Daoy (cell line): Measurements from ENCODE around the gene ZNF766. TPM values are rescaled to one million over a fixed set of nuclear protein-coding genes. Genes with fewer than 3 reads are reported as not detected.
"Not testable (repeated sequence)": the region's sequence is repeated elsewhere in the genome, so short reads cannot be mapped to it uniquely, and the experiment has no call there.

Experiments used
- DNase-seq: peaks from one replicate; pipeline ENCODE4 v3.0.0-alpha.2; 2015; ENCODE audit warnings: low read depth
- total RNA-seq: library from RNA; depleted of rRNA; stranded (reverse); fragments of >200 nt; shearing (Covaris generic); gene quantifications from 2 replicates; pipeline ENCODE4 v1.2.3, GENCODE V29; 2014; rRNA removed

ZNF766 gene
- total RNA-seq, 1 experiment from 2014 or later: 12.5 TPM

GRCh38 chr19:52275988-52276387 lies 6.6 kb downstream of the ZNF766 start:
- no peak for DNase-seq

- no peak for DNase-seq
Observed at GRCh38 chr19:52277471-52277870, 8.1 kb downstream of the ZNF766 start.

- DNase-seq: no peak
Observed at GRCh38 chr19:52286256-52286655, 16.9 kb downstream of the ZNF766 start.

- no peak for DNase-seq
Observed at GRCh38 chr19:52291781-52292180, 22.4 kb downstream of the ZNF766 start.

- DNase-seq: not testable (repeated sequence)
Observed at GRCh38 chr19:52292946-52293345, 23.6 kb downstream of the ZNF766 start.

- peak; percentile 4 for DNase-seq
Observed at GRCh38 chr19:52296400-52296772, 27.0 kb downstream of the ZNF766 start.

GRCh38 chr19:52296773-52297600 lies 27.6 kb downstream of the ZNF766 start, which contains the start of gene ZNF480:
TSS of gene ZNF480 (plus strand) at chr19:52297169. CDS start at chr19:52300413, 3,244 bp downstream.
- peak; percentile 79 for DNase-seq

- peak; percentile 5 for DNase-seq
Observed at GRCh38 chr19:52297601-52298364, 28.4 kb downstream of the ZNF766 start.

- peak; percentile 13 for DNase-seq
Observed at GRCh38 chr19:52307275-52307674, 37.9 kb downstream of the ZNF766 start.

GRCh38 chr19:52322429-52322828 lies 53.0 kb downstream of the ZNF766 start:
- no peak for DNase-seq

GRCh38 chr19:52331757-52332156 lies 62.4 kb downstream of the ZNF766 start:
- DNase-seq: no peak

GRCh38 chr19:52335768-52336116 lies 66.4 kb downstream of the ZNF766 start:
- DNase-seq: no peak

- DNase-seq: peak; percentile 93
Observed at GRCh38 chr19:52336117-52336790, 66.9 kb downstream of the ZNF766 start, which contains the start of gene ZNF610. TSS of gene ZNF610 (plus strand) at chr19:52336243. CDS start at chr19:52349173, 12,930 bp downstream.

GRCh38 chr19:52336791-52337381 lies 67.5 kb downstream of the ZNF766 start:
- peak; percentile 19 for DNase-seq

GRCh38 chr19:52339022-52339421 lies 69.6 kb downstream of the ZNF766 start:
- DNase-seq: not testable (repeated sequence)

GRCh38 chr19:52343548-52343947 lies 74.2 kb downstream of the ZNF766 start:
- peak; percentile 68 for DNase-seq

GRCh38 chr19:52345162-52345561 lies 75.8 kb downstream of the ZNF766 start:
- no peak for DNase-seq

Other genes with a start within 250 kb of the ZNF766 start
- gene ZNF614, start 241.2 kb upstream of the ZNF766 start, total RNA-seq: 12.1 and 14.8 TPM in 2 replicates
- gene ZNF432, start 220.7 kb upstream of the ZNF766 start, total RNA-seq: 7.3 and 9.0 TPM in 2 replicates
- 12.1 and 12.5 TPM in 2 replicates for gene ZNF841, start 173.8 kb upstream of the ZNF766 start, total RNA-seq
- 4.7 and 10.8 TPM in 2 replicates for gene ZNF616, start 129.6 kb upstream of the ZNF766 start, total RNA-seq
- gene ZNF836, start 98.0 kb upstream of the ZNF766 start, total RNA-seq: 2.5 and 5.2 TPM in 2 replicates
- 164 and 208 TPM in 2 replicates for gene PPP2R1A, start 79.5 kb upstream of the ZNF766 start, total RNA-seq
- gene ZNF480, start 27.6 kb downstream of the ZNF766 start, total RNA-seq: 8.6 and 10.7 TPM in 2 replicates
- 3.8 and 6.5 TPM in 2 replicates for gene ZNF610, start 66.7 kb downstream of the ZNF766 start, total RNA-seq
- 15.6 and 24.1 TPM in 2 replicates for gene ZNF880, start 100.3 kb downstream of the ZNF766 start, total RNA-seq
- 20.3 and 67.9 TPM in 2 replicates for gene ZNF528, start 128.3 kb downstream of the ZNF766 start, total RNA-seq
- 0.86 TPM in 1 of 2 replicates, not detected in the other for gene ZNF534, start 159.6 kb downstream of the ZNF766 start, total RNA-seq
- 1.4 and 1.6 TPM in 2 replicates for gene ZNF578, start 184.0 kb downstream of the ZNF766 start, total RNA-seq